Spleen (tissue), 11 donors: ENCODE data around the gene CHST4. TPM values are rescaled to one million over a fixed set of nuclear protein-coding genes. Genes with fewer than 3 reads are reported as not detected.

Experiments used
- DNase-seq: peaks from one replicate; pipeline ENCODE4 v3.0.0-alpha.2; 2020
- H3K27ac ChIP-seq, 8 donors: fragments of 200-600 bp; sonication (generic) in 7 of 8; 1 replicate in 4 of 8; 2 replicates in 4 of 8; pipeline versions ENCODE4 v1.5.0 to v1.8.0; 2016 to 2021; ENCODE audit warnings: inconsistent platforms in 4 of 8, mild to moderate bottlenecking in 4 of 8, moderate library complexity in 1 of 8
- H3K27me3 ChIP-seq, 7 donors: fragments of 200-600 bp; sonication (generic) in 6 of 7; replicated peaks in 1 of 7; 1 replicate in 4 of 7; 2 replicates in 3 of 7; pipeline versions ENCODE4 v1.5.0 to v1.8.0; 2016 to 2021; ENCODE audit warnings: inconsistent platforms in 3 of 7, mild to moderate bottlenecking in 1 of 7
- H3K36me3 ChIP-seq, 6 donors: fragments of 200-600 bp; sonication (generic) in 5 of 6; 1 replicate in 4 of 6; 2 replicates in 2 of 6; pipeline versions ENCODE4 v1.5.0 to v1.8.0; 2016 to 2021; ENCODE audit warnings: inconsistent platforms in 2 of 6
- H3K4me1 ChIP-seq, 6 donors: fragments of 200-600 bp; sonication (generic) in 5 of 6; 1 replicate in 3 of 6; 2 replicates in 3 of 6; pipeline versions ENCODE4 v1.5.0 to v1.8.0; 2016 to 2021; ENCODE audit warnings: inconsistent platforms in 3 of 6
- H3K4me3 ChIP-seq, 8 donors: fragments of 200-600 bp; sonication (generic) in 7 of 8; 1 replicate in 4 of 8; 2 replicates in 4 of 8; pipeline versions ENCODE4 v1.5.0 to v1.8.0; 2016 to 2021; ENCODE audit warnings: inconsistent platforms in 4 of 8, mild to moderate bottlenecking in 4 of 8, moderate library complexity in 2 of 8
- H3K9me3 ChIP-seq, 8 donors: fragments of 200-600 bp; sonication (generic) in 7 of 8; 1 replicate in 4 of 8; 2 replicates in 4 of 8; pipeline versions ENCODE4 v1.5.0 to v1.8.0; 2016 to 2021; ENCODE audit warnings: inconsistent platforms in 4 of 8
- POLR2A ChIP-seq, 3 donors: fragments of 450-650 bp; IDR thresholded peaks; one replicate each; pipeline ENCODE4 v1.5.1; 2017; ENCODE audit warnings: antibody characterized with exemption in 3 of 3, mild to moderate bottlenecking in 1 of 3
- POLR2AphosphoS5 ChIP-seq, 3 donors: sonication (generic); formaldehyde crosslinking; IDR thresholded peaks; one replicate each; pipeline ENCODE4 v1.5.1; 2017; ENCODE audit warnings: antibody characterized with exemption in 3 of 3
- WGBS, 5 donors: extraction: QIAGEN DNeasy Blood & Tissue Kit in 3 of 5; methylation state at CpG; one replicate each; pipeline versions ENCODE4 v1.1.5 to v1.1.7; 2013 to 2018; 5-methylcytosine and 5-hydroxymethylcytosine counted together
- intact Hi-C: fragments of 100-400 bp; cut with DNase I; formaldehyde crosslinking; loops from one replicate; pipeline ENCODE4 v1.15.0; 2023; ENCODE audit warnings: low total_unique reads
- polyA plus RNA-seq, 3 donors: library from polyadenylated mRNA; stranded (reverse); fragments of 200-250 nt; gene quantifications; one replicate each; pipeline ENCODE4 v1.2.1, GENCODE V29; 2013
- total RNA-seq, 7 donors: library from RNA; depleted of rRNA in 3 of 7; stranded (reverse); fragments of >200 nt in 3 of 7; fragmentation: NEBNext Ultra II Directional in 4 of 7; extraction: Animal tissue kit (Norgen Biotek cat#: 25700) in 4 of 7; gene quantifications; one replicate each; pipeline versions ENCODE4 v1.1.0 to v1.2.1, GENCODE V29; 2016 to 2021
- TF ChIP-seq, protein P1 (sequence below), 11 experiments: fragments of 200-600 bp in 7 of 11; fragments of 450-650 bp in 4 of 11; sonication (generic) in 4 of 11; IDR thresholded peaks in 8 of 11; conservative IDR thresholded peaks in 3 of 11; 1 replicate in 7 of 11; 2 replicates in 4 of 11; pipeline versions ENCODE4 v1.4.0 to v1.8.0; 2016 to 2021; ENCODE audit warnings: antibody characterized with exemption in 11 of 11, inconsistent platforms in 4 of 11, mild to moderate bottlenecking in 1 of 11
- donor health status: healthy with polysubstance abuse.
- donor health status: DM: no; HTN: no; CAD: no; lungs with moderate emphysema.
- donor health status: DM: no; HTN: no; CAD: no.
- donor health status: Bipolar disorder and iron deficiency.
- donor health status: healthy.
- donor health status: DM: no; HTN: no; CAD: no.
- donor health status: DM: yes; HTN: yes; CAD: no.

Gene CHST4
- total and polyA plus RNA-seq, 10 donors: 0.04 to 0.14 (median 0.10) TPM; not detected in 7

DNA sequence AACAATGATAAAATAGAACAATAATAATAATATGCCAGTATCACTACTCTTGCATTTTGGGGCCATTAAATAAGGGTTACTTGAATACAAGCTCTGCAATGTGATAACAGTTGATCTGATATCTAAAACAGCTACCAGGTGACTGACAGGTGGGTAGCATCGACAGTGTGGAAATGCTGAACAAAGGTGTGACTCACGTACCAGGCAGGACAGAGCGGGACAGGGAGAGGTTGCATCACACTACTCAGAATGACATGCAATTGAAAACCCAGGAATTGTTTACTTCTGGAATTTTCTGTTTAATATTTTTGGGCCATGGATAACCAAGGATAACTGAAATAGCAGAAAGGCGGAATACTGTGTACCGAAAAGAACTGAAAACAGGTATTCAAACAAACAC, 21.3 kb upstream of the CHST4 start:
- Histone ChIP-seq H3K27me3 (peaks cover 0 to 9% (median 0%) of the 10 kb centered on the region in 7 donors), H3K9me3 (no peaks in the 10 kb centered on the region), H3K4me3 (no peak overlapping the region), H3K36me3 (no peaks in the 10 kb centered on the region), H3K4me1 (no peaks in the 10 kb centered on the region), H3K27ac (no peak overlapping the region)
- no peak for DNase-seq
- TF ChIP-seq, protein P1, sequence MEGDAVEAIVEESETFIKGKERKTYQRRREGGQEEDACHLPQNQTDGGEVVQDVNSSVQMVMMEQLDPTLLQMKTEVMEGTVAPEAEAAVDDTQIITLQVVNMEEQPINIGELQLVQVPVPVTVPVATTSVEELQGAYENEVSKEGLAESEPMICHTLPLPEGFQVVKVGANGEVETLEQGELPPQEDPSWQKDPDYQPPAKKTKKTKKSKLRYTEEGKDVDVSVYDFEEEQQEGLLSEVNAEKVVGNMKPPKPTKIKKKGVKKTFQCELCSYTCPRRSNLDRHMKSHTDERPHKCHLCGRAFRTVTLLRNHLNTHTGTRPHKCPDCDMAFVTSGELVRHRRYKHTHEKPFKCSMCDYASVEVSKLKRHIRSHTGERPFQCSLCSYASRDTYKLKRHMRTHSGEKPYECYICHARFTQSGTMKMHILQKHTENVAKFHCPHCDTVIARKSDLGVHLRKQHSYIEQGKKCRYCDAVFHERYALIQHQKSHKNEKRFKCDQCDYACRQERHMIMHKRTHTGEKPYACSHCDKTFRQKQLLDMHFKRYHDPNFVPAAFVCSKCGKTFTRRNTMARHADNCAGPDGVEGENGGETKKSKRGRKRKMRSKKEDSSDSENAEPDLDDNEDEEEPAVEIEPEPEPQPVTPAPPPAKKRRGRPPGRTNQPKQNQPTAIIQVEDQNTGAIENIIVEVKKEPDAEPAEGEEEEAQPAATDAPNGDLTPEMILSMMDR (IDR thresholded peaks at IDR 0.05 in 8 of 11, conservative IDR thresholded peaks at IDR 0.05 in 3 of 11): no peak
- TF ChIP-seq POLR2AphosphoS5 (IDR thresholded peaks at IDR 0.05) (no peak), POLR2A (IDR thresholded peaks at IDR 0.05) (no peak)
- intact Hi-C loops: no loop called here
- WGBS, 5 donors: 85 to 93% (median 89%) methylated on average over 5 of the region's 5 CpGs

DNA sequence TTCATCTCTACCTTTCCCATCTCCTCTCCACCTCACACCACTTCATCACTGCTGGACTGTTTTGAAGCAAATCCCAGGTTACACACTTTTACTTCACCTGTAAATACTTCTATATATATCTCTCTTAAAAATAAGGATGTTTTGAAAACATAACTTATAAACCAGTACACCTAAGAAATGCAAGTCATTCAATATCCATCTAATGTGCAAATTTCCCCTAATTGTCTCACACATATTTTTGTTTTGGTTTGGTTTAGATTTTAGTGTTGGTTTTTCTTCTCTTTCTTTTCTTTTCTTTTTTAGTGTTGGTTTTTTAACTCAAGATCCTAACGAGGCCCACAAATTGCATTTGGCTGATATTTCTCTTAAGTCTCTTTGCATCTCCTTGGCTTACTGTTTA, 19.2 kb upstream of the CHST4 start:
- no peak for DNase-seq
- intact Hi-C loops: no loop called here
- 53 to 78% (median 62%) methylated on average over 1 of the region's 1 CpG for WGBS, 5 donors
- Histone ChIP-seq H3K4me1 (no peaks in the 10 kb centered on the region), H3K27ac (no peak overlapping the region), H3K9me3 (no peaks in the 10 kb centered on the region), H3K36me3 (no peaks in the 10 kb centered on the region), H3K4me3 (no peak overlapping the region), H3K27me3 (peaks cover 0 to 9% (median 0%) of the 10 kb centered on the region in 7 donors)
- TF ChIP-seq POLR2AphosphoS5 (IDR thresholded peaks at IDR 0.05) (no peak), POLR2A (IDR thresholded peaks at IDR 0.05) (no peak)
- TF ChIP-seq, protein P1 (IDR thresholded peaks at IDR 0.05 in 8 of 11, conservative IDR thresholded peaks at IDR 0.05 in 3 of 11): no peak

DNA sequence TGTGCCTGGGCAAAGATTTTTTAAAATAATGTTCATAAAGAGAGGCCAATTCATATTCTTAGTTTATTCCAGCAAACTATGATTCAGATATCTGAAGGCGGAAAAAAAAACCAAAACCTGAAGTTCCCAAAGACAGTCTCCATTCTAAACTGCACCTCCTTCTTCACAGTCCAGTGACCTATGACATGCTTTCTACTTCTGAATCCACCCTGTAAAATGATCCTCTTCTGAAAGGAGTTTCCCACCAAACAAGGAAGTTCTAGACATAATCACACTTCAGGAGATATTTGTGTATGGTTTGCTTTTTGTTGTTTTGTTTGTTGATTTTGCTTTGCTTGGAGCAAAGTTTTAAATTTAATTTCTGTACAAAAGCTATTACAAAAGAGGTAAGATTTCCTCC, 12.9 kb upstream of the CHST4 start:
- no peak for TF ChIP-seq POLR2A (IDR thresholded peaks at IDR 0.05)
- TF ChIP-seq POLR2AphosphoS5 (IDR thresholded peaks at IDR 0.05): no peak
- TF ChIP-seq, protein P1 (IDR thresholded peaks at IDR 0.05 in 8 of 11, conservative IDR thresholded peaks at IDR 0.05 in 3 of 11): no peak
- Histone ChIP-seq H3K4me1 (no peaks in the 10 kb centered on the region), H3K4me3 (no peak overlapping the region), H3K36me3 (no peaks in the 10 kb centered on the region), H3K9me3 (no peaks in the 10 kb centered on the region), H3K27ac (no peak overlapping the region), H3K27me3 (peaks cover 0 to 3% (median 0%) of the 10 kb centered on the region in 7 donors)
- 0 to 93% (median 81%) methylated on average over 1 of the region's 1 CpG for WGBS, 5 donors
- intact Hi-C loops: no loop called here
- no peak for DNase-seq

DNA sequence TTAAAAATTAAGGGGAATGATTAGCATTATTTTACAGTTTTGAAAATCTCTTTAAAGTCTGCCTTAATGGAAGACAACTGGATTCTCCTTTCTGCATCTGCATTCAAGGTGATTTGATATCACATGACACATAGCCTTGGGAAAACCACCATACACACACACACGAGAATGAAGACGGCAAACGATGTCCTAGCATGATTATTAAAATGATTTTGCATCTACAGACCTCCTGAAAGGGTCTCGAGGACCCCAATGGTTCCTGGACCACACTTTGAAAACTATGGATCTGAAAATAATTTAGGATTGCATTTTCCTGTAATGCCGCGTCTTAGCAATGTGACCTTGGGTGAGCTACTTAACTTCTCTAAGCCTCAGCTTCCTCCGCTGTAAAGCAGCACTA, 11.8 kb upstream of the CHST4 start:
- 72 to 76% (median 75%) methylated on average over 7 of the region's 7 CpGs for WGBS, 5 donors

More for the DNA sequence above, 11.8 kb upstream of the CHST4 start:
- no peak for DNase-seq
- H3K36me3 ChIP-seq: no peaks in the 10 kb centered on the region
- intact Hi-C loops: no loop called here
- no peak overlapping the region for H3K27ac ChIP-seq
- H3K9me3 ChIP-seq: no peaks in the 10 kb centered on the region
- peaks cover 0 to 3% (median 0%) of the 10 kb centered on the region in 7 donors for H3K27me3 ChIP-seq
- H3K4me3 ChIP-seq: no peak overlapping the region
- no peaks in the 10 kb centered on the region for H3K4me1 ChIP-seq
- TF ChIP-seq, protein P1 (IDR thresholded peaks at IDR 0.05 in 8 of 11, conservative IDR thresholded peaks at IDR 0.05 in 3 of 11): no peak
- TF ChIP-seq POLR2AphosphoS5 (IDR thresholded peaks at IDR 0.05): no peak
- TF ChIP-seq POLR2A (IDR thresholded peaks at IDR 0.05): no peak
